Fibroblast of lung (primary cell): Measurements from ENCODE around the gene NHLH2. TPM values are rescaled to one million over a fixed set of nuclear protein-coding genes. Genes with fewer than 3 reads are reported as not detected.
A peak's percentile ranks its signal among the peaks of the same experiment; 100 is the strongest.

Experiments used
- DNase-seq, 2 donors: peaks; one replicate each; pipeline versions ENCODE4 v3.0.0 to v3.0.0-alpha.2; 2010; ENCODE audit warnings: low read depth in 2 of 2
- H2AFZ ChIP-seq: 2 replicates; pipeline ENCODE4 v1.5.1; 2012; ENCODE audit warnings: low read length, control low read depth, inconsistent platforms
- H3K27ac ChIP-seq: 2 replicates; pipeline ENCODE4 v1.5.1; 2011; ENCODE audit warnings: low read length, control low read depth; ENCODE audit not compliant: insufficient read depth
- H3K27me3 ChIP-seq: 2 replicates; pipeline ENCODE4 v1.5.1; 2011; ENCODE audit warnings: mild to moderate bottlenecking, low read length; ENCODE audit not compliant: control insufficient read depth, insufficient read depth
- H3K36me3 ChIP-seq: 2 replicates; pipeline ENCODE4 v1.5.1; 2011; ENCODE audit warnings: low read length; ENCODE audit not compliant: control insufficient read depth, insufficient read depth
- H3K4me1 ChIP-seq: 2 replicates; pipeline ENCODE4 v1.5.1; 2011; ENCODE audit warnings: low read length; ENCODE audit not compliant: control insufficient read depth, insufficient read depth; ENCODE audit errors: extremely low read depth
- H3K4me2 ChIP-seq: 2 replicates; pipeline ENCODE4 v1.5.1; 2011; ENCODE audit warnings: low read length, control low read depth; ENCODE audit not compliant: insufficient read depth; ENCODE audit errors: extremely low read depth
- H3K4me3 ChIP-seq, 4 experiments: fragments of 200-600 bp in 1 of 4; sonication (generic) in 1 of 4; replicated peaks in 1 of 4; 2 replicates each; pipeline ENCODE4 v1.5.1; 2011 to 2016; ENCODE audit warnings: low read length in 4 of 4, low read depth in 3 of 4, mild to moderate bottlenecking in 3 of 4, control low read depth in 2 of 4, inconsistent platforms in 1 of 4, mixed read lengths in 1 of 4; ENCODE audit not compliant: insufficient read depth in 1 of 4; ENCODE audit errors: control extremely low read depth in 1 of 4
- H3K79me2 ChIP-seq: 2 replicates; pipeline ENCODE4 v1.5.1; 2012; ENCODE audit warnings: mild to moderate bottlenecking, low read length, inconsistent platforms; ENCODE audit not compliant: control insufficient read depth, insufficient read depth
- H3K9ac ChIP-seq: 2 replicates; pipeline ENCODE4 v1.5.1; 2011; ENCODE audit warnings: mild to moderate bottlenecking, low read length, control low read depth; ENCODE audit not compliant: insufficient read depth
- H3K9me3 ChIP-seq: 2 replicates; pipeline ENCODE4 v1.5.1; 2012; ENCODE audit warnings: low read depth, low read length; ENCODE audit not compliant: control insufficient read depth, insufficient read depth
- H4K20me1 ChIP-seq: 2 replicates; pipeline ENCODE4 v1.5.1; 2011; ENCODE audit warnings: low read length; ENCODE audit not compliant: control insufficient read depth, insufficient read depth; ENCODE audit errors: extremely low read depth
- EZH2 ChIP-seq: IDR thresholded peaks from 2 replicates; pipeline ENCODE4 v1.5.1; 2012; ENCODE audit warnings: low read length, control low read depth, mild to moderate bottlenecking; ENCODE audit errors: missing control alignments
- polyA plus RNA-seq, 2 donors: library from polyadenylated mRNA; depleted of rRNA in 1 of 2; stranded (reverse) in 1 of 2; unstranded in 1 of 2; fragments of >200 nt; gene quantifications; 2 replicates each; pipeline ENCODE4 v1.2.1, GENCODE V29; 2011 to 2012; ENCODE audit warnings: missing spikeins in 1 of 2
- total RNA-seq: library from RNA; depleted of rRNA; stranded (reverse); fragments of >200 nt; gene quantifications from 2 replicates; pipeline ENCODE4 v1.2.1, GENCODE V29; 2014
- TF ChIP-seq, protein P1 (sequence below), 2 donors: IDR thresholded peaks in 1 of 2; conservative IDR thresholded peaks in 1 of 2; 1 replicate in 1 of 2; 2 replicates in 1 of 2; pipeline ENCODE4 v1.5.1; 2011 to 2012; ENCODE audit warnings: low read length in 2 of 2, control low read depth in 1 of 2, inconsistent platforms in 1 of 2, low read depth in 1 of 2, mild to moderate bottlenecking in 1 of 2

Gene NHLH2
- total and polyA plus RNA-seq, 2 donors (not counting 1 experiment from before 2014, with no cell fraction given): not detected

DNA sequence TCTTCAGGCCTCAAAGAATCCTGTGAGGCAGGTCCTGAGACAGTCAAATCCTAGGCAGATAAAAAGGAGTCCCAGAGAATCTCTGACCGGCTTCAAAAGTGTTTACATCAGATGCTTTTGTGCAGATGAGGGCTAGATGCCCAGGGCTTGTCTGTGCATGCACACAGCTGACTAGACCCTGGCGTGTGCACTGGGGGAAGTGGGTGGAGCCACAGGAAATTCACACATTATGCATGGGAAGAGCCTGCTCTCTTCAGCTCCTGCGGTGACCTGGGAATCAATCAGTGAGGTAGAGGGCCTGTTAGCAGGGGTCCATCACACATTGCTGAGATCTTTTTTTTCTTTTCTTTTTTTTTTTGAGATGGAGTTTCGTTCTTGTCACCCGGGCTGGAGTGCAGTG, 36.6 kb upstream of the NHLH2 start:
- Histone ChIP-seq H2AFZ (no peak overlapping the region), H3K79me2 (no peaks in the 10 kb centered on the region), H3K36me3 (no peaks in the 10 kb centered on the region), H3K27me3 (no peaks in the 10 kb centered on the region), H4K20me1 (no peaks in the 10 kb centered on the region), H3K27ac (no peak overlapping the region), H3K4me1 (no peaks in the 10 kb centered on the region), H3K4me3 (no peak overlapping the region), H3K9me3 (no peaks in the 10 kb centered on the region), H3K9ac (no peak overlapping the region), H3K4me2 (no peak overlapping the region)
- no peak for DNase-seq
- TF ChIP-seq EZH2: no peak
- TF ChIP-seq, protein P1, sequence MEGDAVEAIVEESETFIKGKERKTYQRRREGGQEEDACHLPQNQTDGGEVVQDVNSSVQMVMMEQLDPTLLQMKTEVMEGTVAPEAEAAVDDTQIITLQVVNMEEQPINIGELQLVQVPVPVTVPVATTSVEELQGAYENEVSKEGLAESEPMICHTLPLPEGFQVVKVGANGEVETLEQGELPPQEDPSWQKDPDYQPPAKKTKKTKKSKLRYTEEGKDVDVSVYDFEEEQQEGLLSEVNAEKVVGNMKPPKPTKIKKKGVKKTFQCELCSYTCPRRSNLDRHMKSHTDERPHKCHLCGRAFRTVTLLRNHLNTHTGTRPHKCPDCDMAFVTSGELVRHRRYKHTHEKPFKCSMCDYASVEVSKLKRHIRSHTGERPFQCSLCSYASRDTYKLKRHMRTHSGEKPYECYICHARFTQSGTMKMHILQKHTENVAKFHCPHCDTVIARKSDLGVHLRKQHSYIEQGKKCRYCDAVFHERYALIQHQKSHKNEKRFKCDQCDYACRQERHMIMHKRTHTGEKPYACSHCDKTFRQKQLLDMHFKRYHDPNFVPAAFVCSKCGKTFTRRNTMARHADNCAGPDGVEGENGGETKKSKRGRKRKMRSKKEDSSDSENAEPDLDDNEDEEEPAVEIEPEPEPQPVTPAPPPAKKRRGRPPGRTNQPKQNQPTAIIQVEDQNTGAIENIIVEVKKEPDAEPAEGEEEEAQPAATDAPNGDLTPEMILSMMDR (conservative IDR thresholded peaks at IDR 0.05 in 1 of 2, IDR thresholded peaks at IDR 0.05 in 1 of 2; ENCODE audit: low read depth in 1 of 2, low read length in 2 of 2): no peak

DNA sequence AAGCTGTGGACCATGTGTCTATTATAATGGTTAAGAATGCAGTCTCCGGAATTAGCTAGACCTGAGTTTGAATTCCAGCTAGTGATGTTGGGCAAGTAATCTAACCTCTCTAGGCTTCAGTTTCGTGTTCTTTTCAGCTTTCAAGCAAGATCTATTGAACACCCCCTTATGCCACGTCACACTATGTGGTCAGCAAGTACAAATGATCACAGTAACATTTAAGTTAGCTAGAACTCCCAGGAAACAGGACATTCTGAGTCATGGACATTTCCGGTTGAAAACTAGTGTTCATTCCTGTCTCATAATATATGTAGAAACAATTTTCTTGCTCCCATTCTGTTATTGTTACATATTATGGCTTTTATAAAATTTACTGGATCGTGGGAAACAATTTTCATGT, 34.0 kb upstream of the NHLH2 start:
- no peaks in the 10 kb centered on the region for H3K79me2 ChIP-seq
- no peak overlapping the region for H3K9ac ChIP-seq
- H3K9me3 ChIP-seq: no peaks in the 10 kb centered on the region
- no peak overlapping the region for H3K27ac ChIP-seq
- no peak for TF ChIP-seq EZH2
- TF ChIP-seq, protein P1 (conservative IDR thresholded peaks at IDR 0.05 in 1 of 2, IDR thresholded peaks at IDR 0.05 in 1 of 2; ENCODE audit: low read depth in 1 of 2, low read length in 2 of 2): no peak
- H3K4me2 ChIP-seq: no peak overlapping the region
- no peak overlapping the region for H2AFZ ChIP-seq
- DNase-seq: peak in 1 of 2 donors; percentile 32
- H3K4me3 ChIP-seq: no peak overlapping the region
- H4K20me1 ChIP-seq: no peaks in the 10 kb centered on the region
- no peaks in the 10 kb centered on the region for H3K36me3 ChIP-seq
- no peaks in the 10 kb centered on the region for H3K4me1 ChIP-seq
- H3K27me3 ChIP-seq: no peaks in the 10 kb centered on the region

DNA sequence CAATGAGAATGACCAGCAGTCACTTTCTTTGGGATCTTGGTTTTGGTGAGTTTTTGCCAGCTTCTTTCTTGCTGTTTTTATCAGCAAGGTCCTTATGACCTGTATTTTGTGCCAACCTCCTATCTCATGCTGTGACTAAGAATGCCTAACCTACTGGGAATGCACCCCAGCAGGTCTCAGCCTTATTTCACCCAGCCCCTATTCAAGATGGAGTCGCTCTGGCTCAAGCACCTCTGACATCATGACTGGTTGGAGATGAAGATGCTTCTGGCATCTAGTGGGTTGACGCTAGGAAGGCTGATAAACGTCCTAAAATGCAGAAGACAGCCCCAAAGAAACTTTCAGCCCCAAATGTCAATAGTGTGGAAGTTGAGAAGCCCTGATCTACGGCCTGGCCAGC, 33.6 kb upstream of the NHLH2 start:
- Histone ChIP-seq H3K4me2 (no peak overlapping the region), H3K4me3 (no peak overlapping the region), H3K27ac (no peak overlapping the region), H3K36me3 (no peaks in the 10 kb centered on the region), H2AFZ (no peak overlapping the region), H3K9ac (no peak overlapping the region), H4K20me1 (no peaks in the 10 kb centered on the region), H3K9me3 (no peaks in the 10 kb centered on the region), H3K27me3 (no peaks in the 10 kb centered on the region), H3K79me2 (no peaks in the 10 kb centered on the region), H3K4me1 (no peaks in the 10 kb centered on the region)
- TF ChIP-seq, protein P1 (conservative IDR thresholded peaks at IDR 0.05 in 1 of 2, IDR thresholded peaks at IDR 0.05 in 1 of 2; ENCODE audit: low read depth in 1 of 2, low read length in 2 of 2): no peak
- TF ChIP-seq EZH2: no peak
- no peak for DNase-seq
